Vagina (tissue), 2 donors: ENCODE results near the gene LIN54. TPM values are rescaled to one million over a fixed set of nuclear protein-coding genes. Genes with fewer than 3 reads are reported as not detected.
"Not testable (repeated sequence)": the region's sequence is repeated elsewhere in the genome, so short reads cannot be mapped to it uniquely, and the experiment has no call there.

Source experiments
- DNase-seq, 2 donors: peaks; one replicate each; pipeline ENCODE4 v3.0.0-alpha.2; 2017; ENCODE audit errors: extremely low spot score in 2 of 2
- H3K27ac ChIP-seq: fragments of 200-600 bp; sonication (generic); one replicate; pipeline ENCODE4 v1.5.1; 2019
- H3K27me3 ChIP-seq: fragments of 200-600 bp; sonication (generic); one replicate; pipeline ENCODE4 v1.5.1; 2019
- H3K36me3 ChIP-seq, 2 donors: fragments of 200-600 bp; sonication (generic); one replicate each; pipeline ENCODE4 v1.5.1; 2017 to 2019
- H3K4me1 ChIP-seq: fragments of 200-600 bp; sonication (generic); one replicate; pipeline ENCODE4 v1.5.1; 2019
- H3K4me3 ChIP-seq, 2 donors: fragments of 200-600 bp; sonication (generic); 1 replicate in 1 of 2; 2 replicates in 1 of 2; pipeline ENCODE4 v1.5.1; 2016 to 2019
- H3K9me3 ChIP-seq: fragments of 200-600 bp; sonication (generic); one replicate; pipeline ENCODE4 v1.5.1; 2019
- CTCF ChIP-seq, 3 experiments: fragments of 450-650 bp in 2 of 3; fragments of 200-600 bp in 1 of 3; sonication (generic) in 1 of 3; IDR thresholded peaks; one replicate each; pipeline ENCODE4 v1.5.1; 2017 to 2019; ENCODE audit warnings: antibody characterized with exemption in 3 of 3, mild to moderate bottlenecking in 2 of 3, moderate library complexity in 2 of 3
- POLR2A ChIP-seq, 2 donors: fragments of 450-650 bp; IDR thresholded peaks; one replicate each; pipeline ENCODE4 v1.6.1; 2017; ENCODE audit warnings: antibody characterized with exemption in 2 of 2, mild to moderate bottlenecking in 2 of 2, moderate library complexity in 2 of 2
- POLR2AphosphoS5 ChIP-seq, 2 donors: sonication (generic); formaldehyde crosslinking; IDR thresholded peaks; one replicate each; pipeline ENCODE4 v1.9.0; 2017; ENCODE audit warnings: antibody characterized with exemption in 2 of 2, mild to moderate bottlenecking in 2 of 2, low read depth in 1 of 2; ENCODE audit not compliant: insufficient read depth in 1 of 2
- intact Hi-C: fragments of 100-400 bp; cut with DNase I; formaldehyde crosslinking; loops from one replicate; pipeline ENCODE4 v1.15.1; 2023
- total RNA-seq: library from RNA; depleted of rRNA; stranded (reverse); fragments of >200 nt; gene quantifications from one replicate; pipeline ENCODE4 v1.2.3, GENCODE V29; 2016

LIN54 gene
- total RNA-seq, 1 donor from 2014 or later: 25.0 TPM

- Histone ChIP-seq H3K27ac (no peak overlapping the region), H3K9me3 (no peaks in the 10 kb centered on the region), H3K36me3 (no peaks in the 10 kb centered on the region), H3K4me3 (no peak overlapping the region), H3K27me3 (no peaks in the 10 kb centered on the region), H3K4me1 (no peaks in the 10 kb centered on the region)
- no peak for DNase-seq
- no peak for TF ChIP-seq POLR2AphosphoS5 (IDR thresholded peaks at IDR 0.05; ENCODE audit: insufficient read depth in 1 of 2, low read depth in 1 of 2)
- TF ChIP-seq POLR2A (IDR thresholded peaks at IDR 0.05): no peak
- TF ChIP-seq CTCF (IDR thresholded peaks at IDR 0.05): no peak
- intact Hi-C loops: no loop called here
Observed at GRCh38 chr4:82994834-82995233, 15.8 kb downstream of the LIN54 start.

- intact Hi-C loops: no loop called here
Observed at GRCh38 chr4:82989575-82990429, 20.8 kb downstream of the LIN54 start.

GRCh38 chr4:82988323-82988832 lies 22.2 kb downstream of the LIN54 start:
- Histone ChIP-seq H3K27ac (no peak overlapping the region), H3K4me1 (no peaks in the 10 kb centered on the region), H3K36me3 (no peaks in the 10 kb centered on the region), H3K27me3 (no peaks in the 10 kb centered on the region), H3K4me3 (no peak overlapping the region), H3K9me3 (no peaks in the 10 kb centered on the region)
- TF ChIP-seq POLR2A (IDR thresholded peaks at IDR 0.05) (no peak), POLR2AphosphoS5 (IDR thresholded peaks at IDR 0.05; ENCODE audit: insufficient read depth in 1 of 2, low read depth in 1 of 2) (no peak), CTCF (IDR thresholded peaks at IDR 0.05) (no peak)
- DNase-seq: no peak
- intact Hi-C loops: no loop called here

More at GRCh38 chr4:82989575-82990429, 20.8 kb downstream of the LIN54 start:
- Histone ChIP-seq H3K36me3 (no peaks in the 10 kb centered on the region), H3K4me1 (no peaks in the 10 kb centered on the region), H3K27ac (no peak overlapping the region), H3K4me3 (no peak overlapping the region), H3K27me3 (no peaks in the 10 kb centered on the region), H3K9me3 (no peaks in the 10 kb centered on the region)
- DNase-seq: no peak
- TF ChIP-seq POLR2A (IDR thresholded peaks at IDR 0.05) (no peak), CTCF (IDR thresholded peaks at IDR 0.05) (no peak), POLR2AphosphoS5 (IDR thresholded peaks at IDR 0.05; ENCODE audit: insufficient read depth in 1 of 2, low read depth in 1 of 2) (no peak)

- DNase-seq, H3K4me1 ChIP-seq, H3K4me3 ChIP-seq, intact Hi-C loops, H3K27ac ChIP-seq, H3K9me3 ChIP-seq, H3K36me3 ChIP-seq, H3K27me3 ChIP-seq: not testable (repeated sequence)
Observed at GRCh38 chr4:82987519-82987918, 23.1 kb downstream of the LIN54 start.

GRCh38 chr4:82984459-82984858 lies 26.2 kb downstream of the LIN54 start:
- TF ChIP-seq POLR2AphosphoS5 (IDR thresholded peaks at IDR 0.05; ENCODE audit: insufficient read depth in 1 of 2, low read depth in 1 of 2) (no peak), CTCF (IDR thresholded peaks at IDR 0.05) (no peak), POLR2A (IDR thresholded peaks at IDR 0.05) (no peak)
- no peak overlapping the region for H3K4me3 ChIP-seq

More at GRCh38 chr4:82984459-82984858, 26.2 kb downstream of the LIN54 start:
- intact Hi-C loops: no loop called here
- no peak for DNase-seq
- no peak overlapping the region for H3K27ac ChIP-seq
- H3K9me3 ChIP-seq: no peaks in the 10 kb centered on the region
- no peaks in the 10 kb centered on the region for H3K4me1 ChIP-seq
- H3K36me3 ChIP-seq: no peaks in the 10 kb centered on the region
- H3K27me3 ChIP-seq: no peaks in the 10 kb centered on the region
